ENCODE results near the gene BCAS3. TPM values are rescaled to one million over a fixed set of nuclear protein-coding genes. Genes with fewer than 3 reads are reported as not detected.

The BCAS3 gene
- polyA plus RNA-seq, 3 donors: 10.3 to 19.1 (median 14.7) TPM

DNA sequence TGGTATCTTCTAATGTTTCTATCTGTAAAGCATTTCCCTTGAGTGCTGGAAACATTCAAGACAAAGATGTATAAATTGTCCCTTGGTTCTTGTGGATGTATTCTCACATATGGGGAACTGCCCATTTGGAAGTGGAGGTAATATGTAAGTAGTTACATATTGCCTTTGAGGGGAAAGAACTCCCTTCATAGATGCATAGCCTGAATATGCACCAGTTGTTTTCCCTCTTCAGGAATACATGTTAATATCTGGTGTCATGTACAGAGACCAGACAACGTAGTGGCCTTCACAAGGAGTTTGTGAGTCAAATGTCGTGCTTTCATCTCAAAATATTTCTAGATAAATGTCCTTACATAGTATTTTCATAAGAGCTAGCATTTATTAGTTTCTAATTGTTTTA is 213.5 kb downstream of the BCAS3 start:
- no peak overlapping the region for H2AFZ ChIP-seq (ENCODE audit: insufficient read depth, low read depth, low read length, poor library complexity, severe bottlenecking)
- Mint-ChIP-seq H3K36me3 (no peaks in the 10 kb centered on the region), H3K4me3 (no peak overlapping the region), H3K27ac (no peak overlapping the region), H3K4me1 (no peaks in the 10 kb centered on the region), H3K27me3 (ENCODE audit: low read depth in 3 of 3) (no peaks in the 10 kb centered on the region), H3K9me3 (peaks cover 0 to 14% (median 11%) of the 10 kb centered on the region in 7 donors)
- no peak for DNase-seq
- no peak overlapping the region for H3K4me3 ChIP-seq (replicated peaks in 1 of 3; ENCODE audit: low read depth in 2 of 3, low read length in 3 of 3)
- no peak overlapping the region for H3K4me2 ChIP-seq (replicated peaks; ENCODE audit: extremely low read depth, low read length, poor library complexity, severe bottlenecking)
- WGBS (ENCODE audit: insufficient coverage): no CpG with 5 or more reads among the region's 2 CpGs
- peaks cover 0 to 8% of the 10 kb centered on the region in 2 donors for H3K9me3 ChIP-seq (replicated peaks in 1 of 2; ENCODE audit: control insufficient read depth in 1 of 2, insufficient read depth in 1 of 2, low read length in 2 of 2)
- H4K20me1 ChIP-seq (ENCODE audit: insufficient read depth, low read length): no peaks in the 10 kb centered on the region
- H3K36me3 ChIP-seq (replicated peaks in 1 of 2; ENCODE audit: control insufficient read depth in 1 of 2, insufficient read depth in 2 of 2, low read length in 2 of 2): no peaks in the 10 kb centered on the region
- H3K9ac ChIP-seq (ENCODE audit: insufficient read depth, low read length, poor library complexity, severe bottlenecking): no peak overlapping the region
- H3K27me3 ChIP-seq (ENCODE audit: control insufficient read depth in 2 of 2, insufficient read depth in 2 of 2, low read length in 2 of 2): no peaks in the 10 kb centered on the region
- TF ChIP-seq CTCF (IDR thresholded peaks at IDR 0.05): no peak
- H3K27ac ChIP-seq (ENCODE audit: low read depth in 1 of 2, low read length in 2 of 2): no peak overlapping the region
- no peaks in the 10 kb centered on the region for H3K79me2 ChIP-seq (ENCODE audit: insufficient read depth, low read length)
- intact Hi-C loops (cut with micrococcal nuclease): no loop called here
- no peaks in the 10 kb centered on the region for H3K4me1 ChIP-seq (ENCODE audit: control insufficient read depth in 1 of 2, insufficient read depth in 2 of 2, low read length in 2 of 2)

- Histone ChIP-seq H3K9ac (ENCODE audit: insufficient read depth, low read length, poor library complexity, severe bottlenecking) (no peak overlapping the region), H3K4me3 (replicated peaks in 1 of 3; ENCODE audit: low read depth in 2 of 3, low read length in 3 of 3) (no peak overlapping the region), H3K9me3 (replicated peaks in 1 of 2; ENCODE audit: control insufficient read depth in 1 of 2, insufficient read depth in 1 of 2, low read length in 2 of 2) (peaks cover 6 to 16% of the 10 kb centered on the region in 2 donors), H2AFZ (ENCODE audit: insufficient read depth, low read depth, low read length, poor library complexity, severe bottlenecking) (no peak overlapping the region), H3K79me2 (ENCODE audit: insufficient read depth, low read length) (no peaks in the 10 kb centered on the region), H3K36me3 (replicated peaks in 1 of 2; ENCODE audit: control insufficient read depth in 1 of 2, insufficient read depth in 2 of 2, low read length in 2 of 2) (no peaks in the 10 kb centered on the region), H3K4me1 (ENCODE audit: control insufficient read depth in 1 of 2, insufficient read depth in 2 of 2, low read length in 2 of 2) (no peaks in the 10 kb centered on the region), H3K27ac (ENCODE audit: low read depth in 1 of 2, low read length in 2 of 2) (no peak overlapping the region), H3K4me2 (replicated peaks; ENCODE audit: extremely low read depth, low read length, poor library complexity, severe bottlenecking) (no peak overlapping the region), H3K27me3 (ENCODE audit: control insufficient read depth in 2 of 2, insufficient read depth in 2 of 2, low read length in 2 of 2) (no peaks in the 10 kb centered on the region), H4K20me1 (ENCODE audit: insufficient read depth, low read length) (no peaks in the 10 kb centered on the region)
- peaks cover 4% of the 10 kb centered on the region in 2 donors for H3K36me3 Mint-ChIP-seq
- no peak overlapping the region for H3K4me3 Mint-ChIP-seq
- no peak for TF ChIP-seq CTCF (IDR thresholded peaks at IDR 0.05)
- no peak for DNase-seq
- H3K9me3 Mint-ChIP-seq: peaks cover 9 to 33% (median 18%) of the 10 kb centered on the region in 7 donors
- H3K27me3 Mint-ChIP-seq (ENCODE audit: low read depth in 3 of 3): no peaks in the 10 kb centered on the region
- 100% methylated on average over 2 of the region's 5 CpGs for WGBS (ENCODE audit: insufficient coverage)
- no peaks in the 10 kb centered on the region for H3K4me1 Mint-ChIP-seq
- intact Hi-C loops (cut with micrococcal nuclease): no loop called here
- H3K27ac Mint-ChIP-seq: no peak overlapping the region
Observed at GRCh38 chr17:60893475-60893874, 215.8 kb downstream of the BCAS3 start.

Data from CD14-positive monocyte (primary cell).